Fibroblast of lung (primary cell): Measurements from ENCODE around the gene AKR1C3.

Experiments
- CTCF ChIP-seq, 2 donors: IDR thresholded peaks in 1 of 2; conservative IDR thresholded peaks in 1 of 2; 1 replicate in 1 of 2; 2 replicates in 1 of 2; pipeline ENCODE4 v1.5.1; 2011 to 2012; ENCODE audit warnings: low read length in 2 of 2, control low read depth in 1 of 2, inconsistent platforms in 1 of 2, low read depth in 1 of 2, mild to moderate bottlenecking in 1 of 2
- EZH2 ChIP-seq: IDR thresholded peaks from 2 replicates; pipeline ENCODE4 v1.5.1; 2012; ENCODE audit warnings: low read length, control low read depth, mild to moderate bottlenecking; ENCODE audit errors: missing control alignments

GRCh38 chr10:5151076-5151475 lies 56.9 kb downstream of the AKR1C3 start:
- no peak for TF ChIP-seq CTCF (conservative IDR thresholded peaks at IDR 0.05 in 1 of 2, IDR thresholded peaks at IDR 0.05 in 1 of 2; ENCODE audit: low read depth in 1 of 2, low read length in 2 of 2)
- no peak for TF ChIP-seq EZH2
